Measurements from ENCODE around the gene MINK1.
"Not testable (repeated sequence)": the region's sequence is repeated elsewhere in the genome, so short reads cannot be mapped to it uniquely, and the experiment has no call there.

MINK1 gene

GRCh38 chr17:4852567-4853207 is 19.5 kb downstream of the MINK1 start:
- peaks cover 5% of the 10 kb centered on the region for H3K9me3 Mint-ChIP-seq
- H3K27ac Mint-ChIP-seq = no peak overlapping the region
- H3K4me1 Mint-ChIP-seq = peaks cover 43% of the 10 kb centered on the region
- no peak overlapping the region for H3K4me3 Mint-ChIP-seq
- H3K27me3 Mint-ChIP-seq = no peaks in the 10 kb centered on the region
- H3K36me3 Mint-ChIP-seq = peaks cover 8% of the 10 kb centered on the region

- Mint-ChIP-seq H3K9me3 (peaks cover 5% of the 10 kb centered on the region), H3K36me3 (peaks cover 8% of the 10 kb centered on the region), H3K4me1 (peaks cover 44% of the 10 kb centered on the region), H3K4me3 (no peak overlapping the region), H3K27ac (no peak overlapping the region), H3K27me3 (no peaks in the 10 kb centered on the region)
Measured at GRCh38 chr17:4853208-4853671, 20.1 kb downstream of the MINK1 start.

GRCh38 chr17:4854111-4854681 is 21.1 kb downstream of the MINK1 start:
- Mint-ChIP-seq H3K4me1 (peaks cover 42% of the 10 kb centered on the region), H3K4me3 (no peak overlapping the region), H3K27me3 (no peaks in the 10 kb centered on the region), H3K27ac (no peak overlapping the region), H3K9me3 (peaks cover 5% of the 10 kb centered on the region), H3K36me3 (peaks cover 8% of the 10 kb centered on the region)

- Mint-ChIP-seq H3K4me3 (no peak overlapping the region), H3K36me3 (peaks cover 13% of the 10 kb centered on the region), H3K27ac (no peak overlapping the region), H3K4me1 (peaks cover 37% of the 10 kb centered on the region), H3K9me3 (peaks cover 5% of the 10 kb centered on the region), H3K27me3 (no peaks in the 10 kb centered on the region)
Measured at GRCh38 chr17:4856271-4856936, 23.3 kb downstream of the MINK1 start.

GRCh38 chr17:4856937-4857314 is 23.8 kb downstream of the MINK1 start:
- Mint-ChIP-seq H3K27ac (no peak overlapping the region), H3K36me3 (peaks cover 13% of the 10 kb centered on the region), H3K9me3 (peaks cover 5% of the 10 kb centered on the region), H3K4me1 (peaks cover 37% of the 10 kb centered on the region), H3K27me3 (no peaks in the 10 kb centered on the region), H3K4me3 (no peak overlapping the region)

- not testable (repeated sequence) for H3K9me3 Mint-ChIP-seq, H3K4me3 Mint-ChIP-seq, H3K36me3 Mint-ChIP-seq, H3K27ac Mint-ChIP-seq, H3K27me3 Mint-ChIP-seq
- peaks cover 34% of the 10 kb centered on the region for H3K4me1 Mint-ChIP-seq
Measured at GRCh38 chr17:4857347-4857746, 24.2 kb downstream of the MINK1 start.

GRCh38 chr17:4858068-4858881 is 25.1 kb downstream of the MINK1 start:
- peaks cover 10% of the 10 kb centered on the region for H3K36me3 Mint-ChIP-seq
- H3K27ac Mint-ChIP-seq = no peak overlapping the region
- no peaks in the 10 kb centered on the region for H3K27me3 Mint-ChIP-seq
- H3K4me1 Mint-ChIP-seq = peaks cover 33% of the 10 kb centered on the region
- no peak overlapping the region for H3K4me3 Mint-ChIP-seq
- H3K9me3 Mint-ChIP-seq = no peaks in the 10 kb centered on the region

GRCh38 chr17:4858882-4859260 is 25.7 kb downstream of the MINK1 start:
- Mint-ChIP-seq H3K27me3 (no peaks in the 10 kb centered on the region), H3K9me3 (no peaks in the 10 kb centered on the region), H3K36me3 (peaks cover 10% of the 10 kb centered on the region), H3K4me3 (no peak overlapping the region), H3K4me1 (peaks cover 33% of the 10 kb centered on the region), H3K27ac (no peak overlapping the region)

- Mint-ChIP-seq H3K27me3 (no peaks in the 10 kb centered on the region), H3K36me3 (peaks cover 6% of the 10 kb centered on the region), H3K27ac (no peak overlapping the region), H3K4me1 (peaks cover 25% of the 10 kb centered on the region), H3K9me3 (no peaks in the 10 kb centered on the region), H3K4me3 (no peak overlapping the region)
Measured at GRCh38 chr17:4859816-4860625, 26.9 kb downstream of the MINK1 start.

GRCh38 chr17:4860651-4861050 is 27.5 kb downstream of the MINK1 start:
- Mint-ChIP-seq H3K27me3 (no peaks in the 10 kb centered on the region), H3K36me3 (peaks cover 6% of the 10 kb centered on the region), H3K4me1 (peaks cover 25% of the 10 kb centered on the region), H3K27ac (no peak overlapping the region), H3K9me3 (no peaks in the 10 kb centered on the region), H3K4me3 (no peak overlapping the region)

GRCh38 chr17:4861052-4861451 is 27.9 kb downstream of the MINK1 start:
- H3K36me3 Mint-ChIP-seq = peaks cover 6% of the 10 kb centered on the region
- H3K9me3 Mint-ChIP-seq = no peaks in the 10 kb centered on the region
- no peak overlapping the region for H3K27ac Mint-ChIP-seq
- H3K4me3 Mint-ChIP-seq = no peak overlapping the region
- H3K27me3 Mint-ChIP-seq = no peaks in the 10 kb centered on the region
- H3K4me1 Mint-ChIP-seq = peaks cover 25% of the 10 kb centered on the region

- H3K4me1 Mint-ChIP-seq = peaks cover 16% of the 10 kb centered on the region
- peaks cover 6% of the 10 kb centered on the region for H3K36me3 Mint-ChIP-seq
- H3K4me3 Mint-ChIP-seq = no peak overlapping the region
- no peaks in the 10 kb centered on the region for H3K9me3 Mint-ChIP-seq
- H3K27ac Mint-ChIP-seq = no peak overlapping the region
- no peaks in the 10 kb centered on the region for H3K27me3 Mint-ChIP-seq
Measured at GRCh38 chr17:4862720-4863119, 29.6 kb downstream of the MINK1 start.

GRCh38 chr17:4863321-4863720 is 30.2 kb downstream of the MINK1 start:
- no peaks in the 10 kb centered on the region for H3K27me3 Mint-ChIP-seq
- H3K4me1 Mint-ChIP-seq = peaks cover 15% of the 10 kb centered on the region
- H3K9me3 Mint-ChIP-seq = no peaks in the 10 kb centered on the region
- H3K36me3 Mint-ChIP-seq = peaks cover 6% of the 10 kb centered on the region
- H3K4me3 Mint-ChIP-seq = no peak overlapping the region
- no peak overlapping the region for H3K27ac Mint-ChIP-seq

- H3K9me3 Mint-ChIP-seq, H3K27ac Mint-ChIP-seq, H3K4me1 Mint-ChIP-seq, H3K36me3 Mint-ChIP-seq, H3K4me3 Mint-ChIP-seq, H3K27me3 Mint-ChIP-seq: not testable (repeated sequence)
Measured at GRCh38 chr17:4867535-4867934, 34.4 kb downstream of the MINK1 start.
